Measurements from ENCODE around the gene CYP2J2.

Gene CYP2J2

GRCh38 chr1:59906931-59907330 is 19.6 kb downstream of the CYP2J2 start:
- no peak for TF ChIP-seq CTCF (conservative IDR thresholded peaks at IDR 0.05; ENCODE audit: low read depth, low read length)
- DNase-seq (ENCODE audit: low read depth): no peak
- no peak overlapping the region for H3K4me3 ChIP-seq (ENCODE audit: low read depth, low read length)

- no peak overlapping the region for H3K4me3 ChIP-seq (ENCODE audit: low read depth, low read length)
- peak; percentile 26 for DNase-seq (ENCODE audit: low read depth)
- TF ChIP-seq CTCF (conservative IDR thresholded peaks at IDR 0.05; ENCODE audit: low read depth, low read length): peak; percentile 61
These were observed 23.3 kb downstream of the CYP2J2 start for GRCh38 chr1:59903141-59903754.

- no peak overlapping the region for H3K4me3 ChIP-seq (ENCODE audit: low read depth, low read length)
- no peak for TF ChIP-seq CTCF (conservative IDR thresholded peaks at IDR 0.05; ENCODE audit: low read depth, low read length)
- no peak for DNase-seq (ENCODE audit: low read depth)
These were observed 24.7 kb downstream of the CYP2J2 start for GRCh38 chr1:59901770-59902388.

GRCh38 chr1:59900640-59901039 is 25.9 kb downstream of the CYP2J2 start:
- H3K4me3 ChIP-seq (ENCODE audit: low read depth, low read length): no peak overlapping the region
- no peak for DNase-seq (ENCODE audit: low read depth)
- TF ChIP-seq CTCF (conservative IDR thresholded peaks at IDR 0.05; ENCODE audit: low read depth, low read length): no peak

DNA sequence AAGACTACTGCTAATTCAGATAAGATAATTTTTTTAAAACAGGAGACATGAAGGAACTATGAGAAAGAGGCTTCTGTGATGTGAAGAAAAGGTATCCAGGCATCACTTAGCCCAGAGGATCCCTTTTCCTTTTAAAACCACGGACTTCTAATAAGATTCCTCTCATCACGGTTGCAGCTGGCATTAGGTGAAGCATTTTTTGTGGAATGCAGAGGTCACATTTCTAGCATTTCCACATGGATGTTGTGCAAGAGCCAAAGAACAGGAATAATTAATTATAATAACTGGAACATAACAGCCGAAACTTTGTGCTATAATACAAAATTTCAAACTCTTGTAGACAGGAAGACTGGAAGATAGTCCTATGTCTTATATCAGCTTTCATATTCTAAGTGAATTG is 27.6 kb downstream of the CYP2J2 start:
- DNase-seq (ENCODE audit: low read depth): peak; percentile 36
- TF ChIP-seq CTCF (conservative IDR thresholded peaks at IDR 0.05; ENCODE audit: low read depth, low read length): no peak
- H3K4me3 ChIP-seq (ENCODE audit: low read depth, low read length): no peak overlapping the region

DNA sequence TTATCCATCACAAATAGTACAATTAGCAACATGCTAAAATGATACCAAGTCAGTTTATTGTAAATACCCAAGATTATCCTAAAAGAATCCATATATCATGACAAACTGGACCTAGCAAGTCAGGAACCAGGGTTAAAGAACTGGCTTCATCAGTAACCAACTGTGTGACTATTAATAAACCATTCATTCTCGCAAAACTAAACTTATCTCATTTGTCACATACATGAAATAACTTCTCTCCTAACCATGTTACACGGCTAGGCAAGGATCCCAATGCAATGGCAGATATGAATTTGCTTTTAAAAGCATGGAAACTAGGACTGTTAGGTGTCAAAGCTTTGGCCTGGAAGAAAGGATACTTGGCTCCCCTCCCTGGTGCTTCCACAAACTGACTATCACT is 29.4 kb downstream of the CYP2J2 start:
- TF ChIP-seq CTCF (conservative IDR thresholded peaks at IDR 0.05; ENCODE audit: low read depth, low read length): no peak
- DNase-seq (ENCODE audit: low read depth): no peak
- no peak overlapping the region for H3K4me3 ChIP-seq (ENCODE audit: low read depth, low read length)

Measured in choroid plexus epithelial cell (primary cell).